ENCODE measurements around the gene CLEC10A.

- TF ChIP-seq, protein P1, sequence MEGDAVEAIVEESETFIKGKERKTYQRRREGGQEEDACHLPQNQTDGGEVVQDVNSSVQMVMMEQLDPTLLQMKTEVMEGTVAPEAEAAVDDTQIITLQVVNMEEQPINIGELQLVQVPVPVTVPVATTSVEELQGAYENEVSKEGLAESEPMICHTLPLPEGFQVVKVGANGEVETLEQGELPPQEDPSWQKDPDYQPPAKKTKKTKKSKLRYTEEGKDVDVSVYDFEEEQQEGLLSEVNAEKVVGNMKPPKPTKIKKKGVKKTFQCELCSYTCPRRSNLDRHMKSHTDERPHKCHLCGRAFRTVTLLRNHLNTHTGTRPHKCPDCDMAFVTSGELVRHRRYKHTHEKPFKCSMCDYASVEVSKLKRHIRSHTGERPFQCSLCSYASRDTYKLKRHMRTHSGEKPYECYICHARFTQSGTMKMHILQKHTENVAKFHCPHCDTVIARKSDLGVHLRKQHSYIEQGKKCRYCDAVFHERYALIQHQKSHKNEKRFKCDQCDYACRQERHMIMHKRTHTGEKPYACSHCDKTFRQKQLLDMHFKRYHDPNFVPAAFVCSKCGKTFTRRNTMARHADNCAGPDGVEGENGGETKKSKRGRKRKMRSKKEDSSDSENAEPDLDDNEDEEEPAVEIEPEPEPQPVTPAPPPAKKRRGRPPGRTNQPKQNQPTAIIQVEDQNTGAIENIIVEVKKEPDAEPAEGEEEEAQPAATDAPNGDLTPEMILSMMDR (IDR thresholded peaks at IDR 0.05) = no peak
- TF ChIP-seq POLR2A (IDR thresholded peaks at IDR 0.05) = no peak
Measured at GRCh38 chr17:7072406-7072805, 7.6 kb downstream of the CLEC10A start.
